ENCODE results near the gene EML6. TPM values are rescaled to one million over a fixed set of nuclear protein-coding genes. Genes with fewer than 3 reads are reported as not detected.

EML6 gene
- total RNA-seq, 2 donors from 2014 or later: 1.0 to 1.1 TPM

- no peak overlapping the region for H3K27ac Mint-ChIP-seq
- H3K36me3 Mint-ChIP-seq: peaks cover 23% of the 10 kb centered on the region
- DNase-seq (ENCODE audit: low spot score) (no peak), ATAC-seq (no peak)
- peaks cover 9% of the 10 kb centered on the region for H3K9me3 Mint-ChIP-seq
- H3K4me1 Mint-ChIP-seq (ENCODE audit: low read depth in 2 of 2): no peaks in the 10 kb centered on the region
- no peak overlapping the region for H3K4me3 Mint-ChIP-seq
- peaks cover 7 to 17% of the 10 kb centered on the region in 2 donors for H3K27me3 Mint-ChIP-seq
These were observed 50.4 kb downstream of the EML6 start for GRCh38 chr2:54773838-54774237.

GRCh38 chr2:54775710-54776109, 52.2 kb downstream of the EML6 start:
- DNase-seq (ENCODE audit: low spot score): no peak
- H3K4me3 Mint-ChIP-seq: no peak overlapping the region
- no peak for ATAC-seq
- no peaks in the 10 kb centered on the region for H3K4me1 Mint-ChIP-seq (ENCODE audit: low read depth in 2 of 2)
- H3K9me3 Mint-ChIP-seq: peaks cover 9% of the 10 kb centered on the region
- H3K36me3 Mint-ChIP-seq: peaks cover 23% of the 10 kb centered on the region
- peaks cover 8 to 14% of the 10 kb centered on the region in 2 donors for H3K27me3 Mint-ChIP-seq
- no peak overlapping the region for H3K27ac Mint-ChIP-seq

GRCh38 chr2:54776494-54776893, 53.0 kb downstream of the EML6 start:
- Mint-ChIP-seq H3K4me1 (ENCODE audit: low read depth in 2 of 2) (no peaks in the 10 kb centered on the region), H3K9me3 (peaks cover 9% of the 10 kb centered on the region)

GRCh38 chr2:54783349-54783748, 59.9 kb downstream of the EML6 start:
- no peaks in the 10 kb centered on the region for H3K4me1 Mint-ChIP-seq (ENCODE audit: low read depth in 2 of 2)
- ATAC-seq (no peak), DNase-seq (ENCODE audit: low spot score) (no peak)
- no peak overlapping the region for H3K4me3 Mint-ChIP-seq
- peaks cover 0 to 5% of the 10 kb centered on the region in 2 donors for H3K27me3 Mint-ChIP-seq
- no peaks in the 10 kb centered on the region for H3K36me3 Mint-ChIP-seq
- no peaks in the 10 kb centered on the region for H3K9me3 Mint-ChIP-seq
- H3K27ac Mint-ChIP-seq: no peak overlapping the region

More at GRCh38 chr2:54776494-54776893, 53.0 kb downstream of the EML6 start:
- ATAC-seq (no peak), DNase-seq (ENCODE audit: low spot score) (no peak)
- Mint-ChIP-seq H3K4me3 (no peak overlapping the region), H3K27me3 (peaks cover 8% of the 10 kb centered on the region in 2 donors), H3K36me3 (peaks cover 23% of the 10 kb centered on the region), H3K27ac (no peak overlapping the region)

- ATAC-seq: no peak
- peaks cover 0 to 3% of the 10 kb centered on the region in 2 donors for H3K27me3 Mint-ChIP-seq
- no peaks in the 10 kb centered on the region for H3K4me1 Mint-ChIP-seq (ENCODE audit: low read depth in 2 of 2)
- no peaks in the 10 kb centered on the region for H3K9me3 Mint-ChIP-seq
- no peak overlapping the region for H3K27ac Mint-ChIP-seq
- DNase-seq (ENCODE audit: low spot score): no peak
- no peaks in the 10 kb centered on the region for H3K36me3 Mint-ChIP-seq
- H3K4me3 Mint-ChIP-seq: no peak overlapping the region
These were observed 63.8 kb downstream of the EML6 start for GRCh38 chr2:54787270-54787669.

GRCh38 chr2:54787755-54788366, 64.4 kb downstream of the EML6 start:
- no peak overlapping the region for H3K27ac Mint-ChIP-seq
- ATAC-seq (no peak), DNase-seq (ENCODE audit: low spot score) (no peak)
- H3K9me3 Mint-ChIP-seq: no peaks in the 10 kb centered on the region
- H3K27me3 Mint-ChIP-seq: peaks cover 0 to under 1% of the 10 kb centered on the region in 2 donors
- H3K4me3 Mint-ChIP-seq: no peak overlapping the region
- no peaks in the 10 kb centered on the region for H3K4me1 Mint-ChIP-seq (ENCODE audit: low read depth in 2 of 2)
- H3K36me3 Mint-ChIP-seq: no peaks in the 10 kb centered on the region

GRCh38 chr2:54789878-54790277, 66.4 kb downstream of the EML6 start:
- H3K36me3 Mint-ChIP-seq: no peaks in the 10 kb centered on the region
- no peaks in the 10 kb centered on the region for H3K9me3 Mint-ChIP-seq
- no peak overlapping the region for H3K4me3 Mint-ChIP-seq
- DNase-seq (ENCODE audit: low spot score) (no peak), ATAC-seq (no peak)
- H3K4me1 Mint-ChIP-seq (ENCODE audit: low read depth in 2 of 2): peaks cover 0 to under 1% of the 10 kb centered on the region in 2 donors
- H3K27ac Mint-ChIP-seq: no peak overlapping the region
- peaks cover 0 to 7% of the 10 kb centered on the region in 2 donors for H3K27me3 Mint-ChIP-seq

GRCh38 chr2:54791831-54792230, 68.4 kb downstream of the EML6 start:
- ATAC-seq (no peak), DNase-seq (ENCODE audit: low spot score) (no peak)
- Mint-ChIP-seq H3K9me3 (no peaks in the 10 kb centered on the region), H3K27me3 (peaks cover 0 to 7% of the 10 kb centered on the region in 2 donors), H3K4me3 (no peak overlapping the region), H3K4me1 (ENCODE audit: low read depth in 2 of 2) (peaks cover 0 to 4% of the 10 kb centered on the region in 2 donors), H3K36me3 (no peaks in the 10 kb centered on the region), H3K27ac (no peak overlapping the region)

GRCh38 chr2:54797307-54797706, 73.8 kb downstream of the EML6 start:
- Mint-ChIP-seq H3K36me3 (no peaks in the 10 kb centered on the region), H3K4me3 (no peak overlapping the region), H3K27ac (no peak overlapping the region), H3K27me3 (peaks cover 0 to 7% of the 10 kb centered on the region in 2 donors), H3K9me3 (no peaks in the 10 kb centered on the region), H3K4me1 (ENCODE audit: low read depth in 2 of 2) (peaks cover 0 to 4% of the 10 kb centered on the region in 2 donors)
- ATAC-seq: no peak
- DNase-seq (ENCODE audit: low spot score): no peak

GRCh38 chr2:54801352-54801751, 77.9 kb downstream of the EML6 start:
- no peak overlapping the region for H3K4me3 Mint-ChIP-seq
- H3K36me3 Mint-ChIP-seq: no peaks in the 10 kb centered on the region
- peaks cover 2 to 5% of the 10 kb centered on the region in 2 donors for H3K27me3 Mint-ChIP-seq
- no peak overlapping the region for H3K27ac Mint-ChIP-seq
- ATAC-seq (no peak), DNase-seq (ENCODE audit: low spot score) (no peak)
- peaks cover 5 to 10% of the 10 kb centered on the region in 2 donors for H3K4me1 Mint-ChIP-seq (ENCODE audit: low read depth in 2 of 2)
- no peaks in the 10 kb centered on the region for H3K9me3 Mint-ChIP-seq

- Mint-ChIP-seq H3K27me3 (peaks cover 8 to 11% of the 10 kb centered on the region in 2 donors), H3K27ac (no peak overlapping the region), H3K4me1 (ENCODE audit: low read depth in 2 of 2) (peaks cover 5 to 10% of the 10 kb centered on the region in 2 donors), H3K36me3 (no peaks in the 10 kb centered on the region), H3K9me3 (no peaks in the 10 kb centered on the region), H3K4me3 (no peak overlapping the region)
- no peak for ATAC-seq
- no peak for DNase-seq (ENCODE audit: low spot score)
These were observed 80.6 kb downstream of the EML6 start for GRCh38 chr2:54803783-54804751.

GRCh38 chr2:54805255-54805654, 81.8 kb downstream of the EML6 start:
- H3K36me3 Mint-ChIP-seq: no peaks in the 10 kb centered on the region
- DNase-seq (ENCODE audit: low spot score) (no peak), ATAC-seq (no peak)
- H3K4me1 Mint-ChIP-seq (ENCODE audit: low read depth in 2 of 2): peaks cover 5 to 10% of the 10 kb centered on the region in 2 donors
- H3K9me3 Mint-ChIP-seq: no peaks in the 10 kb centered on the region
- H3K4me3 Mint-ChIP-seq: no peak overlapping the region
- H3K27me3 Mint-ChIP-seq: peaks cover 11 to 12% of the 10 kb centered on the region in 2 donors
- H3K27ac Mint-ChIP-seq: no peak overlapping the region

- Mint-ChIP-seq H3K27ac (no peak overlapping the region), H3K9me3 (no peaks in the 10 kb centered on the region), H3K4me3 (no peak overlapping the region), H3K27me3 (peaks cover 17 to 23% of the 10 kb centered on the region in 2 donors), H3K36me3 (no peaks in the 10 kb centered on the region), H3K4me1 (ENCODE audit: low read depth in 2 of 2) (peaks cover 5 to 10% of the 10 kb centered on the region in 2 donors)
- no peak for ATAC-seq
- no peak for DNase-seq (ENCODE audit: low spot score)
These were observed 83.5 kb downstream of the EML6 start for GRCh38 chr2:54806975-54807374.

GRCh38 chr2:54808661-54809060, 85.2 kb downstream of the EML6 start:
- no peaks in the 10 kb centered on the region for H3K9me3 Mint-ChIP-seq

More at GRCh38 chr2:54808661-54809060, 85.2 kb downstream of the EML6 start:
- Mint-ChIP-seq H3K27ac (no peak overlapping the region), H3K4me3 (no peak overlapping the region), H3K27me3 (peaks cover 15 to 18% of the 10 kb centered on the region in 2 donors), H3K36me3 (no peaks in the 10 kb centered on the region), H3K4me1 (ENCODE audit: low read depth in 2 of 2) (peaks cover 5 to 10% of the 10 kb centered on the region in 2 donors)
- no peak for ATAC-seq
- no peak for DNase-seq (ENCODE audit: low spot score)

Data from natural killer cell treated with Interleukin-12 subunit alpha and Interleukin-12 subunit beta and Interleukin-15 and Interleukin-18, amount 100 ng/mL, for 72 hours (primary cell).